COLO668 (cell line): ENCODE data around the gene SNRPD3.
"Not testable (repeated sequence)": the region's sequence is repeated elsewhere in the genome, so short reads cannot be mapped to it uniquely, and the experiment has no call there.

Experiments
- DNase-seq: peaks from one replicate; lab custom pipeline; 2025; ENCODE audit not compliant: unreplicated experiment; lab: John Stamatoyannopoulos, UW

The SNRPD3 gene

DNA sequence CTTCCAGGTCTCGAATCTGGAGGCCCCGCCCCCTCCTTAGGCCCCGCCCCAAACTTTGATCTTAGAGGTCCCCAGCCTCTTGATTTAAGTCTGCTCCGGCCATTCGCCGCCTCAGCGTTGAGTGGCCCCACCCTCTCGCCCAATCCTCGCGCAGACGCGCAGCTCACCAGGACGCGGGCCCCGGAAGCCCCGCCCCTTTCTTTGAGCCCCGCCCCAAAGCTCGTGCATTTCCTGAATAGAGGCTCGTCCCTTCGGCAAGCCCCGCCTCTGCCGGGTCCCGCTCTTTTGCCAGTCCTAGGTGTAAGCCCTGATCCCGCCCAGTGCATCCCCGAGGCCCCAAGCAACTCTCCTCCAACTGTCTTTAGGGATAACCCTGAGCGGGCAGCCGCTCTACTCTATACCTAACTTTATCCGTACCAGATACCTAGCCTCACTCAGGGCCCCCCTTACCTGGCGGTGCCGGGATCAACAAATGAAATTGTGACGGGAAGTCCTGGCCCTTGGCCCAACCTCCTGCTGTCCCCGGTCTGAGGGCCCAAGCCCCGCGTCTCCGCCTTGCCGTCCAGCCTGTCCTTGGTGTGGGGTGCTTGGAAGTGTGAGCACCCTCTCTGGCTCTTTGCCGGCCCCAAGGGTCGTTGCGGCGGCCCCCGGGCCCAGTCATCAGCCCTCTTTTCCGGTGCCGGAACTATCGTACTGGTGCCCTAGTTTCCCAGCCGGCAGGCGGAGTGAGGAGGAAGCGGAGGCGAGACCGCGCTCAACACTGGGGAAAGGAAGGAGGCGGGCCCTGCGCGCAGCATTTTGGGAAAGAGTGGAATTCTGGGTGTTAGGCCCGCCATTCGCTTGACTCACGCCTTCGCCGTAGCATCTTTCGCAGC, at the start of gene SNRPD3:
Gene SNRPD3 (plus strand): TSS at position 835 of the 875 bp plus-strand sequence. CDS start 1,676 bp downstream, outside the sequence.
- DNase-seq = peak; percentile 99

DNA sequence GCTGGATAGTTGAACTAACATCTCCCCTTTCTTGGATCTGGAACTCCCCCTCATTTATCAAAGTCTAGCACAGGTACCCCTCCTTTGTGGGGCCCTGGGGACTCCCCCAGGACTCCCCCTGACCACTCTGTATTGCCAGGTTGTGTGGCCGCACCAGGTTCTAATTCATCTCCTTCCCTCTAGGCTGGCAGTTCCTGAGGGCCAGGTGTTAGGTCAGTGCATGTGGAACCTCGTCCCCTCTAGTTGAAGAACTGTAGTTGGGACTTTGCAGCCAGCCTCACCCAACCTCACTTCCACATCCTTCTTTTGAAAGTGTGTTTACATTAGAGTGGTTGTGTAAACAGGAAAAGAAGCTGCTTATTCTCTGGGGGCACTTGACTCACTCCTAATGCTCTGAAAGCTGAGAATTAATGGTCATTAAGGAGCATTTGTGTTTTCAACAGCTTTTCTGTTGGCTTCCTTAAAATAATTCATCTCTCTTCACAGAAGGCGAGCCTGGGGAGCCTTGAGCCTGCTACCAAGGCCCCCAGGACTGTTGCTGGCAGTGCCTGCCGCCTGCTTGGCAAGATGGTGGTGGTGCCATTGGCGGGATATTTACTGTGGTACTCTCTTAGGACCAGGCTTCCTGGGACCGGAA, 48.9 kb upstream of the SNRPD3 start:
- DNase-seq = peak; percentile 57

DNA sequence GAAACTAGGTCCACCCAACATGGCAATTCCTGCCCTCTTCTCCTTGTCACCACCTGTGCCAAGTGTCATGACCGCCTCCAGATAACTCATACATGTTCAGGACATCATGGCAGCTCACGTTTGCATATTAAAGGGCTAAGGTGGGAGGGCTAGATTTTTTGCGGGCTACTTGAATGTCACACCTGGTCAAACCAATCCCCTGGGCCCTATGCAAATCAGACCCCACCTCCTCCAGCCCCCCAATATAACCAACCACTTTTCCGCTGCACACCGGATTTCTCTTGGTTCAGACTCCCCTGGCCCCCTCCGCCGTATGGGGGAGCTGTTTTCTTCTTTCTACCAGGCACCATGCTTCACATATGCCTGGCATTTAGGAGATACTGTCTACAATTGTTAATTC, 48.1 kb upstream of the SNRPD3 start:
- no peak for DNase-seq

DNA sequence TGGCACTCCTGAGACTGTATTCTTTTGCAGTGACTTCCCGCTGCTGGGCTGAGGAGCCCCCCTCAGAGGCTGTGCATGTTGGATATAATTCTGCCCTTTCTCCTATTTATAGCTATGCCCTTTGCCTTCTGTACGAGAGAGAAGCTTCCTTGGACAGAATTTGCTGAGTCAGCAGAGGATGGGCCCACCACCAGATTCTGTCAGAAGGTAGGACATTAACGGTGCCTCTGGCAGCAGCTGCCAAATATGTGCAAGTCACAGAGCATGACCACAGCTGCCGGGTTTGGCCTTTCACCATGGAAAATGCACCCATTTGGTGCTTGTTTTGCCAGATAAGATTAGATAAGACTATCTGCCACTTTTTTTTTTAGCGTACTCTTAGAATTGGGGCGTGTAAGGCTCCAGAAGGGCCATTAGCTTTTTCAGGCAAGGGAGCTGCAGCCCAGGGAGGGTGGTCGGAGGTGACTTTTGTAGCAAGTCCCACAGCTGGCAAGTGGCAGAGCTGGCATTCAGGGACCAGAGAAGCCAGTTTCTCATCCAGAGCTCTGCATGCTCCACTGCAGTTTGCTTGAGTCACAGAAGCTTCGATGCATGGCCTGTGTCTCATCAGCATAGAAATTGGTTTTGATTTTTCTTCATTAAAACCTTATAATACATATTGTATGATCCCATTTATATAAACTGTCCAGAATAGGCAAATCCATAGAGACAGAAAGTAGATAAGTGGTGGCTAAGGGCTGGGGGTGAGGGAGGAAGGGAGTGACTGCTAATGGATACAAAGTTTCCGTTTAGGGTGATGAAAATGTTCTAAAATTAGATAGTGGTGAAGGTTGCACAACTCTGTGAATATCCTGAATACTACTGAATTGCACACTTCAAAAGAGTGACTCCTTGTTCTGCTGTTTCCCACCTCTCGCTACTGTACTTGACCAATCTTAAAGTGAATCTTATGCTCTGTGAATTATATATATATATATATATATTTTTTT, 44.9 kb upstream of the SNRPD3 start:
- DNase-seq = peak; percentile 16

DNA sequence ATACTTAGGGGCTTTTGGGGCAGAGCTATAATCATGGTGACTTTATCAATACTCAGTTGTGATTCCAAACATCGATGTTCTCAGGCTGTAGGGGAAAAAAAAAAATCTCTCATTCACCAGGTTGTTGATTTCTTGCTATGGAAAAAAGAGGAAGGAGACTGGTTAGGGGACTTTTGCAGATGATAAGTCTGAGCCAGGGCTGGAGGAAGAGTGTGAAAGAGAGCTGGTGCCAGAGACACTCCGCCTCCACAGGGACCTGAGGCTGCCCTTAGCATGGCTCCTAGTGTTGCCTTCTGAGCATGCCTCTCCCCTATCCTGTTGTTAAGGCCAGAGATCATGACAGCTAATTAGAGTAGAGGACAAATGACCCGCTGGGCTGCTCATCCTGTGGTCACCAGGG, 43.8 kb upstream of the SNRPD3 start:
- DNase-seq = no peak

DNA sequence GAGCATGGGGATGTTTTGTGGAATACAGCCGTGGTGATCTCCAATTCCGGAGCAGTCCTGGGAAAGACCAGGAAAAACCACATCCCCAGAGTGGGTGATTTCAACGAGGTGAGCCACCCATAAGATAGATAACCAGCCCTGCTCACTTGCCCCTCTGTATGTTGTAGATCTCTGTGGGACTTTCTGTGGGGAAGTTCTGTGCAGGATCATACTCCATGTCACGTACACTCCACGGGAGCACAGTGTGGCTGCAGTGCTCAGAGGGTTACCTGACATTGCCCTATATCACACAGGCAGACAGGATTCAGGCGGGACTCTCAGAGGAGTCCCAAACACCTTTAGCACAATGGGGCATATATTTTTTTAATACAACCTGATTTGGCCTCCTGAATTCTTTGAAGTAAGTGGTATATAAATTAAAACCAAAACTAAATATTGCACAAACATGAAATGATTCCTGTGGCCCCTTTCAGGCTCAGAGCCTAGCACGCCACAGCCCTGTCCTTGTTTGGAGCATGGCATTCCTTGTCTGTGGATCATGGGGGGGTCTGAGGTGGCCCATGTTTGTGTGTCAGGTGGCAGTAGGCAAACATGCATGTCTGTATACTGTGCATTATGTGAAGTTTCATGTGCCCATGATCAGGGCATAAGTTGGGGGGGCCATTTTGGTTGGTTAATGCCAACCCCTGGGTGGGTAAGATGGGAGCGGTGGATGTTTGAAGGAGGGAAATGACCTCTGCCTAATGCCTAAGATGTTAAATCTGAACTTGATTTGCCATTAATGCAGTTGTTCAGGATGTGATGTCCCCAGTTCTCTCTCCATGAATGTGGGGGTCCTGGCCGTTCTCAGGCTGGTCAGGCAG, 42.2 kb upstream of the SNRPD3 start:
- no peak for DNase-seq

DNA sequence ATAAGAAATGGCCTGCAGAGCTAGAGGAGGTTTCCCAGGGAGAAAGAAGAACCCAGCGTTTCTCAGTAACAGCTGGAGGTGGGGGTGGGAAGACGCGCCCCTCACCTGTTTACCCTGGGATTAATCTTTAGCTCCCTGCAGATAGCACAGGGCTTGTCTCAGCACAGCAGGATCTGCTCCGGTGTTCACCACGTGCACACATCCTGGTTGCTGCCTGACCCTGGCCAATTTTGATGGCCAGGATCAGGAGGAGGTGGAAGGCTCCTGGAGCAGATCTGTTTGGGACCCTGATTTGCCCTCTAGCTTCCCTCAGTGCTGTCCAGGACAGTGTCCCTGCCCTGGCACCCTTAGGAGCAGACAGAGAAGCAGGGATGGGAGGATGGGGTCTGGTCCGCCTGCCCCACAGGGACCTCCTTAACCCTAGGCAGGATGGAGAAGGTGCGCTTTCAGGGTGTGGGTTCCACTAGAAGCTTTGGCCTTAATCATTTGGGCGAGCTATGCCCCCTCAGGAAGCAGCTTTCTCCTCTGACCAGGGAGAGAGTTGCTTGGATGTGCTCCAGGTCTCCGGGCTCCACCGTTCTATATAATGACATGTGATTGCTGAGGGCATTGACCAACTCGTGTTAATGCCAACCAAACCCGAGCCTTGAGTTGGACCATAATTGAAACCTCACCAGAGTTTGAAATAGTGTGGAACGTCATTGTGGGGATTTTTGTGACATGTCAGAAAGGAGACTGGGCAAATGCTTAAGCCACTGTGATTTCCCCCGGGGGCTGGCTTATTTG, 41.4 kb upstream of the SNRPD3 start:
- no peak for DNase-seq

DNA sequence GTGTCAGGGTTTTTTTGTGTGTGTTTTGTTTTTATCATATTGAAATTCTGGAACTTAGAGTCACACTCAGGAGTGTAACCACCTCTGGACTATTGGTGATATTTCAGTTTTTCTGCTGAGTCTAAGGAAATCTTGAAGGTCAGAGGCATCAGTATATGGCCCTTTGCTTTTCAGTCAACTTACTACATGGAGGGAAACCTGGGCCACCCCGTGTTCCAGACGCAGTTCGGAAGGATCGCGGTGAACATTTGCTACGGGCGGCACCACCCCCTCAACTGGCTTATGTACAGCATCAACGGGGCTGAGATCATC, 40.8 kb upstream of the SNRPD3 start:
- no peak for DNase-seq

DNA sequence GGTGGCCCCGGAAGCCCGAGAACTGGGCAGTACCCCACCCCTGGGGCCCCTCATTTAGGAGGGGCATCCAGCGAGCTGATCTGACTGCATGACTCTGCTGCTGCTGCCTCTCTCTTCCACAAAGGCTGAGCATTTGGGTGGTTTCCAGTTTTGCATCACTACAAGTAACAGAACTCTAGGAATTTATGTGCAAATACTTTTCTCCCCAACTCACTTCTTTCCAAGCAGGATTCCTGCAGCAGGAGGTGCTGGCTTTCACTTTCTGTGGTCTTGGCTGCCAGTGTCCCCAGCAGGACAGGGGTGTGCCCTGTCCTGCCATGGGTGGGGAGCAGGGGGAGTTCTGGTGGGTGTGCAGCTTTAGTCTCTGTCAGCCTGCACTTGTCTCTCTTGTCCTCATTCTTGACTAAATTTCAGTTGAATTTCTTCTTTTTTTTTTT, 39.5 kb upstream of the SNRPD3 start:
- DNase-seq = no peak

DNA sequence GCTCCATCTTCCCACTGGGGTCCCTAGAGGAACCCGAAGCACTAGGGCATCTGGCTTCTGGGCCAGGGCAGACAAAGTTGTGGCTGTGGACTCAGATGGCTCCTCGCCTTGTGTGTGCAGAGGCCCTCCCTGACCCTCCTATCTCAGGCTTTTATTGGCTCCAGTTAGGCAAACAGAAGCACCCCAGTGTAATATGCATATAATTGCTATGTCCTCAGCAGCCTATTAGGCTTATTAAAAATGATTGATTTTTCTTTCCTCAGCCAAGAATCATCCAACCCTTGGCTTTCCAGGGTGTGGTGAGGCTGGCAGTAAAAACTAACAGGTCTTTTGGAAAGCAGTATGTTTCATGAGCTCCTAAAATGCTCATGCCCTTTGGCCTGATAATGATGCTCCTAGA, 38.4 kb upstream of the SNRPD3 start:
- DNase-seq = no peak

DNA sequence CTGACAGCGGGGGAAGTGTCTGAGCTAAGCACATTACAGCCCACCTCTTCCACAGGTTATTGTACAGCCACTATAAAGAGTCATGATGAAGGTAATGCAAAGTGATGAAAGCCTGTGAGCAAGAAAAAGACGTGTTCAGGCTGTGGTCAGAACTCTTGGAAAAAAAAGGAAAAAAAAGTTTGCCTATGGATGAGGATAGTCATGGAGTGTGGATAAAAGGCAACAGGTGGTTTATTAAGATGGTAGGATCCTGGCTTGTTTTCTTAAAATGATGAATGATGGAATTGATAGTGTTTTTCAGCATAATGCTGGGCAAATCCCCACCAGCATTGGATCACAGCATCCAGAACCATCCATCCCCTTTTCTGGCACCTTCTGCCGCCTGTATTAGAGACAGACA, 37.6 kb upstream of the SNRPD3 start:
- no peak for DNase-seq

DNA sequence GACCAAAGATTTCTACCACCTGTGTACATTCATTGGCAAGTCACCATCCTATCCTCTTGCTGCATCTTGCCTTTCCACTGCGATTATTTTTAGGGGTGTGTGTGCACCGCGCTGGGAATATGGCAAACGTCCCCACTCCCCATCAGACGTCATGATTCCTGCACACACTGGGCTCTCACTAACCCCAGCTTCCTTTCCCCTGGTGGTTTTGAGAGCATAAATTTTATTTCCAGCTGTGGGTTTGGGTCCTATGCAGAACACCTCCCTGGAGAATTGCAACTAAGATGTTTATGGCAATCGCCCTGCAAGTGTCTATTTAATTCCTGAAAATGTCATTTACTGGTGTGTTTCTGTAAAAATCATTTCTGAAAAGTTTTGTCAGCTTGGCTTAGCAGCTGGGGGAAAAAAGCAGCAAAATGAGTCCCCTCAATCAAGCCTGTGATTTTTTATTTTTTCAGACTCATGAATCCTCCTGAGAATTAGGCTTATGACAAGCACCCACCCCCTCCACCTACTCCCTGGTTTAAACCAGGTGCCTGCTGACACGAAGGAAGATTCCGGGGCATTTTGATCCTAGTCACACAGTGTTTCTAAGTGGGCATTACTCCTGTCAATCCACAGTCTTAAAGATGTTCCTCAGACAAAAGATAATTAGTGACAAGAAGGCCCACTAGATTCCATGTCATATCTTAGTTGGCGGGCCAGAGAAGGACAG, 36.9 kb upstream of the SNRPD3 start:
- no peak for DNase-seq

DNA sequence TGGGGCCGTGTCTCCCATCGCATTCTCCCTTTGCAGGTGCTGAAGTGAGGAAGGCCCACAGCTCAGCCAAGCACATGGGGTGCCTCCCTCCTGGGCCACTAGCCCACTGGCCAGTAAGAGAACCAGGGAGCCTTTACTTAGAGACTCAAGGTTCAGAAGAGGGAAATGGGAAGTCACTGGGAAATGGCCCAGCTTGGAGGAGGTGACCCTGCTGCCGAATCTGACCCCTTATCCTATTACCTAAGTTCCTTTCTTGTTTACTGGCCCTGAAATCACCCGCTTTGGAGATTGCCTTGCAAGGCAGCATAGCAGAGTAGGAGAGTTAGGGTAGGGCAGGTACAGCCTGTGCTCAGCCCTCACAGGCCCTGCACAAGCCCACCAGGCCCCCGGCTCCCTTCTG, 36.3 kb upstream of the SNRPD3 start:
- no peak for DNase-seq

DNA sequence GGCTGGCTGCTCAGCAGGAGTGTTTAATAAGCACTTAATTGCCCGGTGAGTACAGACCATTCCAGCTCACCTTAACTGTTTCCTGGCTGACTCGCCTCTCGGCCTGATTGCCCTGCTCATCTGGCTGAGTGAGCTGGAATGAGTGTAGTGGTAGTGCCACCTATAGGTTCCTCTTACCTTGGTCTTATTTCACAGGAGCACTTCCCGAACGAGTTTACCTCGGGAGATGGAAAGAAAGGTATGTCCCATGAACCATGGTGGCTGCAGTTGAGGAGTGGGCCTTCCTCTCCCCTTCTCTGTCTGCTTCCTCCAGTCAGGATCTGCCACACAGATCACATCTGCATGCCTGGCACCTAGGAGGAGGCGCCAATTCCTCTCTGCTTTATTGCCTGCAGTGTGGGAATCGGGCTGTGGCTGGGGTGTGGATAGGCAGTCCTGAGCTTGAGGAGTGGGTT, 34.0 kb upstream of the SNRPD3 start:
- DNase-seq = peak; percentile 72

DNA sequence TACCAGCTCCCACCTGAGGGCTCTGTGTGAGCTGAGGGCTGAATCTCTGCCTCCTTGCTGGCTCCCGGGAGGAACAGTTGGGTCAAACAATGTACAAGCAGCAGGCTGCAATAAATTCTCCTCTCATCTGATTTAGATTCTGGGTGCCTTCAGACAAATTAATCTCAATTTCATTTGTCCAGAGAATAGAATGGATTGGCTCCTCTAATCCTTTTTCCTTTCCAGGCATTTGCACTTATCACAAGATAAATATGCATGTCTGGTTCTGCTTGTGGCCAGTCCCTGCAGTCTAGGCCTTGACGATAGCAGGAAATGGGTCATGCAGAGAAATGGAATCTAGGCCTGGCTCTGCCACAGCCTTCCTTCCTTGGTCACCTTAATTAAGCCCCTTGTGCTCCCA, 31.9 kb upstream of the SNRPD3 start:
- no peak for DNase-seq

DNA sequence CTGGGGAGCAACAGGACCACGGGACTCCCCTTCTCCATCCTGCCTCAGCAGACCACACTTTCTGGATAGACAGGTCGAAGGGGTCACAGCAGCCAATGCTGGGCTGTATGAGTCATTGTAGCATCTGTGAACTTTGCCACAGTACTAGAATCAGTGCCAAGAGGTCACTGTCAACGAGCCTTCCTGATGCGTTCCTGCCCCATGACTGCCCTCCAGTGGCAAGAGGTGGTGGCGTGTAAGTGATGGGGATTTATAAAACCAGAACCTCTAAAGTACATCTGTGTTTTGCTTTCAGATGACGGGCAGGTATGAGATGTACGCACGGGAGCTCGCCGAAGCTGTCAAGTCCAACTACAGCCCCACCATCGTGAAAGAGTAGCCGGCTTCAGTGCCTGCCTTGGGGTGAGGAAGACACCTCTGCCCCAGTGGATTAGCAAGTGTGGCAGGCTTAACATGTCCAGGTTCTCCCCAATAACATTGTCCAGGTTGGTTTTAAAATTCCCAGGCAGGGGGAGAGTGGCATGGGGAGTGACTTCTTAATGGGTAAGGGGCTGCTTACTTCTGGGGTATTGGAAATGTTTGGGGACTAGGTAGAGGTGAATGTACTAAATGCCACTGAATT, 30.3 kb upstream of the SNRPD3 start:
- DNase-seq = peak; percentile 70

DNA sequence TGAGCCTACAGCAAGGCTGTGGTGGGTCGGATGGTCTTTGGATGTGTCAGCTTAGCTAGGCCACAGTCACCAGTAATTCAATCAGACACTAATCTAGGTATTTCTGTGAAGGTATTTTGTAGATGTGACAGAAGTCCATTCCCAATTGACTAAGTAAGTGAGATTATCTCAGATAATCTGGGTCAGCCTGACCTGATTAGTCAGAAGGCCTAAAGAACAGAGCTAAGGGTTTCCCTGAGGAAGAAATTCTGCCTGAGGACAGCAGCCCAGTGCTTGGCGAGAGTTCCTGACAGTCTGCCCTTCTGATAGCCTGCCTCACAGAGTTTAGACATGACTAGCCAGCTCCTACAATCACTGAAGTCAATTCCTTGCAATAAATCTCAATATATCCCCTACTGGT, 29.6 kb upstream of the SNRPD3 start:
- DNase-seq = no peak

DNA sequence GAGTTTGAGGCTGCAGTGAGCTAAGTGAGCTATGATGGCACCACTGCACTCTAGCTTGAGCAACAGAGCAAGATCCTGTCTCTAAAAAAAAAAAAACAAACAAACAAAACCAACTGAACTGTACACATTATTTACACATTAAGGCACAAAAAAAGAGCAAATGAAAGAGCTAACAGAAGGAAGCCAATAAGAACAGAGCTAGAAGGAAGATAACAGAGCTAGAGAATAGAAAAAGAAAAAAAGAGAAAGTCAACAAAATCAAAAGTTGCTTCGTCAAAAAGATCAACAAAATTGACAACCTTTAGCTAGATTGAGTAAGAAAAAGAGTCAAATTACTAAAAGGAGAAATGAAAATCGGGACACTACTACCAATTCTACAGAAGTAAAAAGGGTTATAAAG, 25.9 kb upstream of the SNRPD3 start:
- DNase-seq = no peak

DNA sequence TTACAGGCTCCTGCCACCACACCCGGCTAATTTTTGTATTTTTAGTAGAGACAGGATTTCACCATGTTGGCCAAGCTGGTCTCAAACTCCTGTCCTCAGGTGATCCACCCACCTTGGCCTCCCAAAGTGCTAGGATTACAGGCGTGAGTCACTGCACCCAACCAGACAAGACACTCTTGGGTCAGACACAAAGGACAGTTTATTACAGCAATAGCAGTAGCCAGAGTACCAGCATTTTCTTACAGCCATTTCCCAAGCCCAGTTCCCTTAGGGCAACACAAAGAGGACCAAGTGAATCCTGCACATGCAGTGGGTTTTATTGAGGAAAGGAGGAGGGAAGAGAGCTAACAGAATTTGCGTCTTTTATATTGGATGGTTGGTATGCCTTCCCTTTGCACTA, 24.8 kb upstream of the SNRPD3 start:
- not testable (repeated sequence) for DNase-seq
